Measurements from ENCODE around the gene UNC79. TPM values are rescaled to one million over a fixed set of nuclear protein-coding genes. Genes with fewer than 3 reads are reported as not detected.

UNC79 gene
- total and polyA plus RNA-seq, 8 donors: 1.2 to 3.8 (median 1.7) TPM

DNA sequence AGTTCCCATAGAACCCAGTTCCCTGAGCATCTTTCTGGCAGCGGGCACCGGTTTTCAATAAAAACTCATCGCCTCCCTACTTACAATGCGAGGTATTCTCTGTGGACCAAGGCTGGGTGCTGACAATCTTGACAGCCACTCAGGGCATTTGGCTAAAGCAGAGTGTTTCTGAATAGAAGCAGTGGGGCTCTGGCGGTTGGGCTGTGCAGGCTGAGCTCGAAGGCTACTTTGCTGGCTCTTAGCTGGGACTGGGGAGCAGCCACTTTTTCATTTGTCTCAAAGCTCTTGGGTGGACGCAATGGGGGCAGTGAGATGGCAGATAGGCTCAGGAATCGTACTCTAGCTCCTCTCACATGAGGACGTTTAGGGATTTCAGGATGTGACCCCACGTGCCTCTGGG lies 151.8 kb downstream of the UNC79 start:
- intact Hi-C loops (cut with DNase I): no loop called here
- TF ChIP-seq, protein P1, sequence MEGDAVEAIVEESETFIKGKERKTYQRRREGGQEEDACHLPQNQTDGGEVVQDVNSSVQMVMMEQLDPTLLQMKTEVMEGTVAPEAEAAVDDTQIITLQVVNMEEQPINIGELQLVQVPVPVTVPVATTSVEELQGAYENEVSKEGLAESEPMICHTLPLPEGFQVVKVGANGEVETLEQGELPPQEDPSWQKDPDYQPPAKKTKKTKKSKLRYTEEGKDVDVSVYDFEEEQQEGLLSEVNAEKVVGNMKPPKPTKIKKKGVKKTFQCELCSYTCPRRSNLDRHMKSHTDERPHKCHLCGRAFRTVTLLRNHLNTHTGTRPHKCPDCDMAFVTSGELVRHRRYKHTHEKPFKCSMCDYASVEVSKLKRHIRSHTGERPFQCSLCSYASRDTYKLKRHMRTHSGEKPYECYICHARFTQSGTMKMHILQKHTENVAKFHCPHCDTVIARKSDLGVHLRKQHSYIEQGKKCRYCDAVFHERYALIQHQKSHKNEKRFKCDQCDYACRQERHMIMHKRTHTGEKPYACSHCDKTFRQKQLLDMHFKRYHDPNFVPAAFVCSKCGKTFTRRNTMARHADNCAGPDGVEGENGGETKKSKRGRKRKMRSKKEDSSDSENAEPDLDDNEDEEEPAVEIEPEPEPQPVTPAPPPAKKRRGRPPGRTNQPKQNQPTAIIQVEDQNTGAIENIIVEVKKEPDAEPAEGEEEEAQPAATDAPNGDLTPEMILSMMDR (IDR thresholded peaks at IDR 0.05): no peak
- Histone ChIP-seq H3K36me3 (no peaks in the 10 kb centered on the region), H3K4me3 (no peak overlapping the region), H3K4me1 (no peaks in the 10 kb centered on the region), H3K27me3 (no peaks in the 10 kb centered on the region), H3K27ac (no peak overlapping the region), H3K9me3 (no peaks in the 10 kb centered on the region)
- no peak for FAIRE-seq
- no peak for ATAC-seq
- WGBS, 2 donors: 90 to 91% methylated on average over 10 of the region's 10 CpGs
- DNase-seq: no peak

DNA sequence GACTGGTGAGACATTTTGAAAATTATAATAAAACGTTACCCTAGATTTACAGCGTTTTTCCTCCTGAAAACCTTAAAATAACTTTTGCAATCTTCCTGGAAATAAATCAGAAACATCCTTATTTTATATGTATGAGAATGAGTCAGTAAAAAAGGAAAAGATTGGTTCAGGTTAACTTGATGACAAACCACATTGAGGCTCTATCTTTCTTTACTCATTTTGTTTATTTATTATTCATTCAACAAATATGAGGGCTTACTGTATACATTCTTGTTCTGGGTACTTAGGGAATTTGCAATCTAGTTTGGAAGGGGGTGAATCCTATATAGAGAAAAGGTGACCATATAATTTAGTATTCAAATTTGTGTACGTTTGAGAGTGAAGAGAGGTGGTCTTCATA lies 156.6 kb downstream of the UNC79 start:
- Histone ChIP-seq H3K4me1 (no peaks in the 10 kb centered on the region), H3K9me3 (no peaks in the 10 kb centered on the region), H3K27me3 (no peaks in the 10 kb centered on the region), H3K36me3 (no peaks in the 10 kb centered on the region), H3K4me3 (no peak overlapping the region), H3K27ac (no peak overlapping the region)
- TF ChIP-seq, protein P1 (IDR thresholded peaks at IDR 0.05): no peak
- intact Hi-C loops (cut with DNase I): no loop called here
- WGBS, 2 donors: 82 to 87% methylated on average over 3 of the region's 3 CpGs
- FAIRE-seq (no peak), ATAC-seq (no peak), DNase-seq (no peak)

- WGBS, 2 donors: 81 to 86% methylated on average over 10 of the region's 10 CpGs
These were observed 160.8 kb downstream of the UNC79 start for GRCh38 chr14:93591506-93591905.

DNA sequence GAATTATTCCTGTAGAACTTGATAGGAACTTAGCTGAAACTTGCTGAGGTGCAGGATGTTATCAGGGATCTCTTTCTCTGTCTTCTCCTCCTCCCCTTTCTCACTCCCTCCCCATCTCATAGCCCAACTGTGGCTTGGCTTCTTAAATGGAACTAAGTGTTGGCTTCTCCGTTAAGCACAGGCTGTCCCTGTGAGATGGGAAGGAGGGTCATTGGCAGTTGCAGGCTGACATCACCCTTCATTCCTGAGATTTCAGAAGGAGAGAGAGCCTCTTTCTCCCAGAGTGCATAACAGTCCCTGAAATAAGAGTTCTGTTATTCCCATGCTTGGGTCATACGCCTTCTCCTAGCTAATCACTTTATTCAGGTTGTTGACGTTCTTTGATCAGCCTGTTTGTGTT lies 162.0 kb downstream of the UNC79 start:
- DNase-seq: no peak
- FAIRE-seq: no peak
- TF ChIP-seq, protein P1 (IDR thresholded peaks at IDR 0.05): no peak
- Histone ChIP-seq H3K27me3 (no peaks in the 10 kb centered on the region), H3K4me3 (no peak overlapping the region), H3K36me3 (no peaks in the 10 kb centered on the region), H3K9me3 (no peaks in the 10 kb centered on the region), H3K27ac (no peak overlapping the region), H3K4me1 (no peaks in the 10 kb centered on the region)
- 71 to 72% methylated on average over 3 of the region's 3 CpGs for WGBS, 2 donors
- intact Hi-C loops (cut with DNase I): no loop called here
- ATAC-seq: no peak

More at GRCh38 chr14:93591506-93591905, 160.8 kb downstream of the UNC79 start:
- DNase-seq: no peak
- Histone ChIP-seq H3K4me1 (no peaks in the 10 kb centered on the region), H3K4me3 (no peak overlapping the region), H3K9me3 (no peaks in the 10 kb centered on the region), H3K27ac (no peak overlapping the region), H3K36me3 (no peaks in the 10 kb centered on the region), H3K27me3 (no peaks in the 10 kb centered on the region)
- no peak for FAIRE-seq
- ATAC-seq: no peak
- intact Hi-C loops (cut with DNase I): no loop called here
- TF ChIP-seq, protein P1 (IDR thresholded peaks at IDR 0.05): no peak

DNA sequence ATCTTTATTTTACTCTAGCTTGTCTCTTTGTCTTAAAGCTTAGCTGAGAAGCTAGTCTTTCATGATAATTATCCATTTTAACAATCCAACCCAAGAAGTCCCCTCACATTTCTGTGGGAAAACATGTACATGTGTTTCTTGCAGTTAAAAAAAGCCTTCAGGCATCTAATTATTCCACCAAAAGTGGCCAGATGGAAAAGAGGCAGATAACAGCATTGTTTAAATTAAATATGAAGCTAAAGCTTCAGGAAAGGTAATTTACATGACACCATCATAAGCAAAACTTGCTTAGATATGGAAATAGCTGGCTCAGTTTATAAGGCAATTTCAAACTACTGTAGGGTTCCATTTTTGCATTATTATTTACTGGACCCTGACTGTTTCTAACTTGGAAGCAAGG lies 175.4 kb downstream of the UNC79 start:
- no peak overlapping the region for H3K4me3 ChIP-seq
- no peaks in the 10 kb centered on the region for H3K4me1 ChIP-seq
- TF ChIP-seq, protein P1 (IDR thresholded peaks at IDR 0.05): no peak
- intact Hi-C loops (cut with DNase I): no loop called here
- FAIRE-seq (no peak), DNase-seq (no peak), ATAC-seq (no peak)
- no peaks in the 10 kb centered on the region for H3K36me3 ChIP-seq
- no peaks in the 10 kb centered on the region for H3K9me3 ChIP-seq
- H3K27me3 ChIP-seq: no peaks in the 10 kb centered on the region
- no peak overlapping the region for H3K27ac ChIP-seq
